NCI-H526 treated with DMSO at 0.1 percent for 48 hours (cell line): Measurements from ENCODE around the gene CORT.
A peak's percentile ranks its signal among the peaks of the same experiment; 100 is the strongest.
"Not testable (repeated sequence)": the region's sequence is repeated elsewhere in the genome, so short reads cannot be mapped to it uniquely, and the experiment has no call there.

ENCODE experiments used
- DNase-seq: peaks from one replicate; lab custom pipeline; 2025; lab: John Stamatoyannopoulos, UW

CORT gene

GRCh38 chr1:10449751-10450150 is at the start of gene CORT:
Gene CORT, plus strand, starts transcription at chr1:10450031. Its CDS starts 193 bp downstream, at chr1:10450224.
- no peak for DNase-seq

- DNase-seq = no peak
Observed at GRCh38 chr1:10401281-10401680, 48.5 kb upstream of the CORT start.

GRCh38 chr1:10402729-10403274 is 47.0 kb upstream of the CORT start:
- DNase-seq = no peak

- DNase-seq = no peak
Observed at GRCh38 chr1:10407201-10407600, 42.6 kb upstream of the CORT start.

GRCh38 chr1:10415211-10415930 is 34.5 kb upstream of the CORT start:
- no peak for DNase-seq

GRCh38 chr1:10415967-10416366 is 33.9 kb upstream of the CORT start:
- not testable (repeated sequence) for DNase-seq

- not testable (repeated sequence) for DNase-seq
Observed at GRCh38 chr1:10418741-10419140, 31.1 kb upstream of the CORT start.

GRCh38 chr1:10419351-10419750 is 30.5 kb upstream of the CORT start:
- DNase-seq = no peak

GRCh38 chr1:10421637-10422036 is 28.2 kb upstream of the CORT start:
- DNase-seq = no peak

GRCh38 chr1:10424034-10424433 is 25.8 kb upstream of the CORT start:
- no peak for DNase-seq

GRCh38 chr1:10424651-10425050 is 25.2 kb upstream of the CORT start:
- DNase-seq = no peak

GRCh38 chr1:10425826-10426534 is 23.9 kb upstream of the CORT start:
- DNase-seq = not testable (repeated sequence)

- not testable (repeated sequence) for DNase-seq
Observed at GRCh38 chr1:10426535-10426848, 23.3 kb upstream of the CORT start.

- no peak for DNase-seq
Observed at GRCh38 chr1:10428984-10429383, 20.8 kb upstream of the CORT start.

- DNase-seq = no peak
Observed at GRCh38 chr1:10429868-10430215, 20.0 kb upstream of the CORT start.

GRCh38 chr1:10430216-10431069 is 19.4 kb upstream of the CORT start, which contains the start of gene CENPS:
Gene CENPS, plus strand, starts transcription at chr1:10430433. Its CDS starts 85 bp downstream, at chr1:10430518.
- DNase-seq = peak; percentile 56

GRCh38 chr1:10431070-10431730 is 18.6 kb upstream of the CORT start:
- no peak for DNase-seq

- no peak for DNase-seq
Observed at GRCh38 chr1:10432910-10433700, 16.7 kb upstream of the CORT start.

- DNase-seq = no peak
Observed at GRCh38 chr1:10433790-10434189, 16.0 kb upstream of the CORT start.

- no peak for DNase-seq
Observed at GRCh38 chr1:10434590-10434989, 15.2 kb upstream of the CORT start.

- DNase-seq = no peak
Observed at GRCh38 chr1:10437052-10437451, 12.8 kb upstream of the CORT start.
